Heart left ventricle (tissue), 16 donors: ENCODE measurements around the gene SECTM1. TPM values are rescaled to one million over a fixed set of nuclear protein-coding genes. Genes with fewer than 3 reads are reported as not detected.

ENCODE experiments used
- ATAC-seq, 4 donors: fragments of 200-7000 bp; cut with Tn5 transposase; one replicate each; pipeline ENCODE4 v1.9.1; 2020 to 2022; ENCODE audit warnings: moderate library complexity in 4 of 4, mild to moderate bottlenecking in 3 of 4, moderate number of reproducible peaks in 1 of 4
- DNase-seq, 5 donors: peaks; one replicate each; pipeline ENCODE4 v3.0.0-alpha.2; 2020
- H3K27ac ChIP-seq, 12 donors: fragments of 200-600 bp; sonication (generic) in 4 of 12; one replicate each; pipeline versions ENCODE4 v1.5.0 to v1.8.0; 2016 to 2022; ENCODE audit warnings: mild to moderate bottlenecking in 2 of 12
- H3K27me3 ChIP-seq, 9 donors: fragments of 200-600 bp; sonication (generic) in 2 of 9; one replicate each; pipeline versions ENCODE4 v1.5.1 to v1.8.0; 2016 to 2022; ENCODE audit warnings: mild to moderate bottlenecking in 3 of 9
- H3K36me3 ChIP-seq, 9 donors: fragments of 200-600 bp; sonication (generic) in 2 of 9; one replicate each; pipeline versions ENCODE4 v1.5.0 to v1.8.0; 2018 to 2022; ENCODE audit warnings: mild to moderate bottlenecking in 2 of 9
- H3K4me1 ChIP-seq, 12 donors: fragments of 200-600 bp; sonication (generic) in 4 of 12; one replicate each; pipeline versions ENCODE4 v1.5.0 to v1.8.0; 2016 to 2022; ENCODE audit warnings: mild to moderate bottlenecking in 3 of 12
- H3K4me3 ChIP-seq, 12 donors: fragments of 200-600 bp; sonication (generic) in 4 of 12; one replicate each; pipeline versions ENCODE4 v1.5.0 to v1.8.0; 2017 to 2022; ENCODE audit warnings: mild to moderate bottlenecking in 9 of 12, moderate library complexity in 4 of 12
- H3K9me3 ChIP-seq, 12 donors: fragments of 200-600 bp; sonication (generic) in 4 of 12; one replicate each; pipeline versions ENCODE4 v1.5.0 to v1.8.0; 2016 to 2022; ENCODE audit warnings: mild to moderate bottlenecking in 1 of 12
- CTCF ChIP-seq, 12 donors: fragments of 200-600 bp; sonication (generic) in 4 of 12; IDR thresholded peaks; one replicate each; pipeline versions ENCODE4 v1.5.0 to v1.8.0; 2018 to 2022; ENCODE audit warnings: antibody characterized with exemption in 12 of 12, mild to moderate bottlenecking in 5 of 12
- POLR2A ChIP-seq, 2 donors: fragments of 450-650 bp; IDR thresholded peaks; one replicate each; pipeline ENCODE4 v1.6.1; 2017; ENCODE audit warnings: antibody characterized with exemption in 2 of 2, mild to moderate bottlenecking in 2 of 2, moderate library complexity in 2 of 2
- WGBS, 4 donors: extraction: QIAGEN DNeasy Blood & Tissue Kit in 2 of 4; methylation state at CpG; one replicate each; pipeline versions ENCODE4 v1.1.5 to v1.1.7; 2013 to 2018; 5-methylcytosine and 5-hydroxymethylcytosine counted together
- intact Hi-C, 10 donors: fragments of 100-400 bp; cut with DNase I; formaldehyde crosslinking; loops; one replicate each; pipeline versions ENCODE4 v1.11.1 to v1.14.2; 2022
- polyA plus RNA-seq, 2 donors: library from polyadenylated mRNA; stranded (reverse); fragments of 200-250 nt; gene quantifications; one replicate each; pipeline ENCODE4 v1.2.3, GENCODE V29; 2013
- total RNA-seq, 9 donors: library from RNA; depleted of rRNA in 2 of 9; stranded (reverse); fragments of >200 nt in 2 of 9; fragmentation: NEBNext Ultra II Directional in 3 of 9; extraction: Animal tissue kit (Norgen Biotek cat#: 25700) in 3 of 9; gene quantifications; one replicate each; pipeline versions ENCODE4 v1.1.0 to v1.2.4, GENCODE V29; 2016 to 2023
- donor health status: ischemic (EF 13 %, LVEDD 7.1; RV severe dilation, severe dysfunction).
- donor health status: healthy with polysubstance abuse.
- donor health status: DM: no; HTN: yes; CAD: no.
- donor health status: DM: no; HTN: no; CAD: no.
- donor health status: ischemic (EF 25% LVEDD 6.9; RV normal size, moderate dysfunction).
- donor health status: ischemic (EF 25% LVEDD 5.7; RV mildly dilated, moderate dysfunction).
- donor health status: healthy.
- donor health status: DM: yes; HTN: yes; CAD: no.
- donor health status: ischemic (EF 35%, LVEDD 5.7; RV mildly dilated, moderate dysfunction).
- donor health status: nonischemic (EF 11% LVEDD 7.7; RV severe dilation, severe dysfunction).
- donor health status: DM: yes; HTN: yes; CAD: no.
- donor health status: PGD.
- donor health status: ischemic (EF 29% LVEDD 5.4; RV normal size, mild dysfunction).
- donor health status: nonischemic (EF 23%, LVEDD 6.1; RV moderate dilation, normal function).

Gene SECTM1
- total and polyA plus RNA-seq, 11 donors, result 2.3 to 41.6 (median 3.4) TPM

- Histone ChIP-seq H3K4me3 (peak overlapping the region in 11 of 12 donors; percentile 76 to 100 (median 96)), H3K36me3 (peaks cover 0 to 30% (median 14%) of the 10 kb centered on the region in 9 donors), H3K9me3 (no peaks in the 10 kb centered on the region), H3K27ac (peak overlapping the region in 7 of 12 donors; percentile 97 to 100 (median 100)), H3K27me3 (no peaks in the 10 kb centered on the region), H3K4me1 (peaks cover 4 to 53% (median 38%) of the 10 kb centered on the region in 12 donors)
- TF ChIP-seq POLR2A (IDR thresholded peaks at IDR 0.05), result no peak
- no peak for TF ChIP-seq CTCF (IDR thresholded peaks at IDR 0.05)
- intact Hi-C loops, result loop anchor here in 3 of 10 donors (5.0 kb wide), 2 partner anchors 37 to 62 kb away; partner anchors contain the start of gene CCDC57 (in 1 of the 3)
- DNase-seq (peak in 1 of 5 donors; percentile 62), ATAC-seq (no peak)
- WGBS, 4 donors, result 76 to 79% (median 77%) methylated on average over 25 to 27 of the region's 27 CpGs
Measured at GRCh38 chr17:82274134-82275020, 59.2 kb downstream of the SECTM1 start.

- H3K27me3 ChIP-seq, result no peaks in the 10 kb centered on the region
- 4 to 5% (median 4%) methylated on average over 45 to 80 of the region's 80 CpGs for WGBS, 4 donors
- DNase-seq (peak; percentile 91 to 97 (median 93)), ATAC-seq (peak; percentile 72 to 94 (median 93))
- H3K4me1 ChIP-seq, result peaks cover 4 to 53% (median 46%) of the 10 kb centered on the region in 12 donors
- H3K9me3 ChIP-seq, result no peaks in the 10 kb centered on the region
- TF ChIP-seq POLR2A (IDR thresholded peaks at IDR 0.05) (peak in 1 of 2 donors; percentile 66), CTCF (IDR thresholded peaks at IDR 0.05) (peak in 2 of 12 donors; percentile 5 to 9)
- H3K36me3 ChIP-seq, result peaks cover 0 to 37% (median 14%) of the 10 kb centered on the region in 9 donors
- intact Hi-C loops, result loop anchor here in 3 of 10 donors (1.0 to 5.0 kb wide), 3 partner anchors 19 to 61 kb away; partner anchors contain the start of gene CCDC57 (in 1 of the 3)
- H3K27ac ChIP-seq, result peak within 1 kb of the TSS; percentile 96 to 100 (median 98)
- peak within 1 kb of the TSS; percentile 76 to 100 (median 94) for H3K4me3 ChIP-seq
Measured at GRCh38 chr17:82273327-82274133, 60.0 kb downstream of the SECTM1 start, which contains the start of gene CSNK1D. Gene CSNK1D (minus strand): TSS chr17:82273700. CDS start chr17:82273381, 319 bp downstream.

- no peak for TF ChIP-seq POLR2A (IDR thresholded peaks at IDR 0.05)
- ATAC-seq, result peak in 3 of 4 donors; percentile 38 to 55 (median 44)
- Histone ChIP-seq H3K27me3 (no peaks in the 10 kb centered on the region), H3K9me3 (no peaks in the 10 kb centered on the region), H3K36me3 (peaks cover 0 to 43% (median 17%) of the 10 kb centered on the region in 9 donors), H3K4me1 (peaks cover 7 to 59% (median 55%) of the 10 kb centered on the region in 12 donors), H3K4me3 (peak overlapping the region; percentile 76 to 100 (median 94)), H3K27ac (peak overlapping the region; percentile 96 to 100 (median 98))
- intact Hi-C loops, result loop anchor here in 3 of 10 donors (1.0 to 5.0 kb wide), 3 partner anchors 20 to 60 kb away; partner anchors contain the start of gene CCDC57 (in 1 of the 3)
- DNase-seq, result peak; percentile 62 to 82 (median 66)
- WGBS, 4 donors, result 1 to 2% (median 1%) methylated on average over 17 to 57 of the region's 57 CpGs
Measured at GRCh38 chr17:82272495-82273326, 60.9 kb downstream of the SECTM1 start.
